Activated CD8-positive, alpha-beta memory T cell treated with anti-CD3 and anti-CD28 coated beads for 36 hours (primary cell): ENCODE data around the gene RAPGEF1. TPM values are rescaled to one million over a fixed set of nuclear protein-coding genes. Genes with fewer than 3 reads are reported as not detected.
"Not testable (repeated sequence)": the region's sequence is repeated elsewhere in the genome, so short reads cannot be mapped to it uniquely, and the experiment has no call there.

Experiments
- CTCF ChIA-PET: fragments of 350-600 bp; sonication (Branson Sonifier 250); formaldehyde crosslinking; loops from one replicate; lab custom pipeline; 2021; ENCODE audit warnings: antibody characterized with exemption; lab: Charles Lee
- POLR2A ChIA-PET: fragments of 350-600 bp; sonication (Branson Sonifier 250); formaldehyde crosslinking; loops from one replicate; lab custom pipeline; 2021; ENCODE audit warnings: antibody characterized with exemption; lab: Charles Lee
- total RNA-seq, 2 experiments: library from RNA; stranded (reverse); gene quantifications; one replicate each; pipeline ENCODE4 v1.2.3, GENCODE V29; 2021

Gene RAPGEF1
- total RNA-seq, 2 experiments from 2014 or later, result 125 to 136 TPM

GRCh38 chr9:131690941-131691573 lies 48.8 kb downstream of the RAPGEF1 start:
- POLR2A ChIA-PET, result no interaction called here
- CTCF ChIA-PET, result no interaction called here

GRCh38 chr9:131690462-131690861 lies 49.4 kb downstream of the RAPGEF1 start:
- ChIA-PET POLR2A (no interaction called here), CTCF (no interaction called here)

- ChIA-PET CTCF (no interaction called here), POLR2A (no interaction called here)
These were observed 51.5 kb downstream of the RAPGEF1 start for GRCh38 chr9:131688377-131688776.

GRCh38 chr9:131685753-131686706 lies 53.8 kb downstream of the RAPGEF1 start:
- ChIA-PET POLR2A (no interaction called here), CTCF (interaction anchor here (0.8 kb wide), 1 partner anchor 54 kb away, joined by 3 read pairs; no protein-coding TSS in a partner anchor)

GRCh38 chr9:131683094-131683493 lies 56.8 kb downstream of the RAPGEF1 start:
- CTCF ChIA-PET, POLR2A ChIA-PET: not testable (repeated sequence)

- CTCF ChIA-PET, result interaction anchor here (1.2 kb wide), 1 partner anchor 10 kb away, joined by 4 read pairs; no protein-coding TSS in a partner anchor
- POLR2A ChIA-PET, result no interaction called here
These were observed 57.6 kb downstream of the RAPGEF1 start for GRCh38 chr9:131682261-131682660.

- POLR2A ChIA-PET, result not testable (repeated sequence)
- CTCF ChIA-PET, result interaction anchor here (1.2 kb wide), 1 partner anchor 11 kb away, joined by 4 read pairs; no protein-coding TSS in a partner anchor
These were observed 58.0 kb downstream of the RAPGEF1 start for GRCh38 chr9:131681826-131682225.

- POLR2A ChIA-PET, result not testable (repeated sequence)
- CTCF ChIA-PET, result interaction anchor here (1.2 to 4.7 kb wide), 2 partner anchors 11 to 48 kb away, joined by 4 to 23 read pairs; no protein-coding TSS in a partner anchor
These were observed 58.8 kb downstream of the RAPGEF1 start for GRCh38 chr9:131681108-131681507.

GRCh38 chr9:131679261-131680020 lies 60.4 kb downstream of the RAPGEF1 start:
- ChIA-PET POLR2A (interaction anchor here (0.5 to 2.4 kb wide), 5 partner anchors 12 to 67 kb away, joined by 3 to 10 read pairs (median 5); partner anchors contain the start of gene RAPGEF1), CTCF (interaction anchor here (0.6 to 5.0 kb wide), 8 partner anchors 11 to 560 kb away, joined by 3 to 40 read pairs (median 14); partner anchors contain the start of gene RAPGEF1)

- ChIA-PET POLR2A (interaction anchor here (0.7 to 2.7 kb wide), 11 partner anchors 10 to 61 kb away, joined by 3 to 24 read pairs (median 4); partner anchors contain the start of gene RAPGEF1), CTCF (interaction anchor here (0.8 to 5.0 kb wide), 9 partner anchors 10 to 64 kb away, joined by 3 to 40 read pairs (median 4); partner anchors contain the start of gene RAPGEF1)
These were observed 61.3 kb downstream of the RAPGEF1 start for GRCh38 chr9:131678499-131679111.

GRCh38 chr9:131677444-131678180 lies 62.3 kb downstream of the RAPGEF1 start:
- ChIA-PET CTCF (interaction anchor here (0.8 to 5.0 kb wide), 11 partner anchors 9 to 87 kb away, joined by 3 to 40 read pairs (median 4); partner anchors contain the start of gene RAPGEF1), POLR2A (interaction anchor here (0.6 to 2.7 kb wide), 13 partner anchors 9 to 62 kb away, joined by 3 to 24 read pairs (median 4); partner anchors contain the start of gene RAPGEF1)

- ChIA-PET POLR2A (interaction anchor here (0.6 to 2.7 kb wide), 7 partner anchors 9 to 62 kb away, joined by 3 to 24 read pairs (median 6); partner anchors contain the start of gene RAPGEF1), CTCF (interaction anchor here (0.8 to 5.0 kb wide), 10 partner anchors 8 to 87 kb away, joined by 3 to 40 read pairs (median 8); partner anchors contain the start of gene RAPGEF1)
These were observed 62.8 kb downstream of the RAPGEF1 start for GRCh38 chr9:131677049-131677443.

- CTCF ChIA-PET, result interaction anchor here (1.2 to 5.0 kb wide), 7 partner anchors 8 to 62 kb away, joined by 3 to 40 read pairs (median 23); partner anchors contain the start of gene RAPGEF1
- POLR2A ChIA-PET, result interaction anchor here (0.6 to 2.7 kb wide), 4 partner anchors 8 to 56 kb away, joined by 3 to 24 read pairs (median 13); no protein-coding TSS in a partner anchor
These were observed 63.4 kb downstream of the RAPGEF1 start for GRCh38 chr9:131676431-131676972.

- CTCF ChIA-PET, result interaction anchor here (0.8 to 5.0 kb wide), 6 partner anchors 21 to 84 kb away, joined by 3 to 35 read pairs (median 4); partner anchors contain the start of gene RAPGEF1
These were observed 64.3 kb downstream of the RAPGEF1 start for GRCh38 chr9:131675437-131676022.

GRCh38 chr9:131674425-131675421 lies 65.2 kb downstream of the RAPGEF1 start:
- POLR2A ChIA-PET, result interaction anchor here (0.6 to 1.1 kb wide), 2 partner anchors 43 to 60 kb away, joined by 3 to 5 read pairs; no protein-coding TSS in a partner anchor
- CTCF ChIA-PET, result interaction anchor here (0.5 to 5.0 kb wide), 5 partner anchors 59 to 291 kb away, joined by 3 to 35 read pairs (median 3); partner anchors contain the start of gene RAPGEF1

More at GRCh38 chr9:131675437-131676022, 64.3 kb downstream of the RAPGEF1 start:
- POLR2A ChIA-PET, result interaction anchor here (0.5 to 0.6 kb wide), 2 partner anchors 35 to 43 kb away, joined by 3 read pairs; no protein-coding TSS in a partner anchor
